ENCODE measurements around the gene TEX48.

Gene TEX48

DNA sequence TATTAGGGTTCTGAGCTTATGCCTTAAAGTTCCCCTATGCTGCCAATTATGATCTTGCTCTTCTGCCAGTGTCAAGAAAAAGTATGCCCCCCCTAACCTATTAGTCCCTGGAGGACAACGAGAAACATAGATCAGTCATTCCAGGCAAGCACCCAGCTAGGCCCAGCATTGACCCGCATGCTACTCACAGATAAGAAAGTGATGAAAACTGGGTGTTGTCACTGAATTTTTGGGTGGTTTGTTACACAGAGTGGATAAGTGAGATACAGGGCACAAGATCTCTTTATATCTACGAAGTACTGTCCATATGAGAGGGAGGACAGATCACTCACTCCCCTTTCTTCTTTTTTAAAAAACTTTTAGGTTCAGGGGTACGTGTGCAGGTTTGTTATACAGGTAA, 6.4 kb upstream of the TEX48 start:
- H4K20me1 ChIP-seq (ENCODE audit: low read depth, low read length): no peaks in the 10 kb centered on the region
- H3K4me2 ChIP-seq (ENCODE audit: low read depth, low read length, poor library complexity, severe bottlenecking): no peak overlapping the region
- no peaks in the 10 kb centered on the region for H3K36me3 ChIP-seq (ENCODE audit: low read length)
- H3K9me3 ChIP-seq (ENCODE audit: insufficient read depth, low read length): no peaks in the 10 kb centered on the region
- TF ChIP-seq, protein P1, sequence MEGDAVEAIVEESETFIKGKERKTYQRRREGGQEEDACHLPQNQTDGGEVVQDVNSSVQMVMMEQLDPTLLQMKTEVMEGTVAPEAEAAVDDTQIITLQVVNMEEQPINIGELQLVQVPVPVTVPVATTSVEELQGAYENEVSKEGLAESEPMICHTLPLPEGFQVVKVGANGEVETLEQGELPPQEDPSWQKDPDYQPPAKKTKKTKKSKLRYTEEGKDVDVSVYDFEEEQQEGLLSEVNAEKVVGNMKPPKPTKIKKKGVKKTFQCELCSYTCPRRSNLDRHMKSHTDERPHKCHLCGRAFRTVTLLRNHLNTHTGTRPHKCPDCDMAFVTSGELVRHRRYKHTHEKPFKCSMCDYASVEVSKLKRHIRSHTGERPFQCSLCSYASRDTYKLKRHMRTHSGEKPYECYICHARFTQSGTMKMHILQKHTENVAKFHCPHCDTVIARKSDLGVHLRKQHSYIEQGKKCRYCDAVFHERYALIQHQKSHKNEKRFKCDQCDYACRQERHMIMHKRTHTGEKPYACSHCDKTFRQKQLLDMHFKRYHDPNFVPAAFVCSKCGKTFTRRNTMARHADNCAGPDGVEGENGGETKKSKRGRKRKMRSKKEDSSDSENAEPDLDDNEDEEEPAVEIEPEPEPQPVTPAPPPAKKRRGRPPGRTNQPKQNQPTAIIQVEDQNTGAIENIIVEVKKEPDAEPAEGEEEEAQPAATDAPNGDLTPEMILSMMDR (IDR thresholded peaks at IDR 0.05; ENCODE audit: insufficient read depth, low read length, poor library complexity, severe bottlenecking): no peak
- no peak for TF ChIP-seq EZH2phosphoT487 (conservative IDR thresholded peaks at IDR 0.05; ENCODE audit: low read length)
- H2AFZ ChIP-seq (ENCODE audit: low read depth, low read length, severe bottlenecking): no peak overlapping the region
- H3K79me2 ChIP-seq (ENCODE audit: insufficient read depth, low read length): no peaks in the 10 kb centered on the region
- H3K9ac ChIP-seq (ENCODE audit: low read length): no peak overlapping the region
- no peaks in the 10 kb centered on the region for H3F3A ChIP-seq (ENCODE audit: insufficient read depth)
- no peaks in the 10 kb centered on the region for H3K27me3 ChIP-seq (ENCODE audit: low read length)
- H3K27ac ChIP-seq (ENCODE audit: low read depth, low read length): no peak overlapping the region
- no peak overlapping the region for H3K4me3 ChIP-seq (ENCODE audit: insufficient read depth, low read length, poor library complexity, severe bottlenecking)
- no peaks in the 10 kb centered on the region for H3K9me2 ChIP-seq (replicated peaks; ENCODE audit: insufficient read depth, low read length)

DNA sequence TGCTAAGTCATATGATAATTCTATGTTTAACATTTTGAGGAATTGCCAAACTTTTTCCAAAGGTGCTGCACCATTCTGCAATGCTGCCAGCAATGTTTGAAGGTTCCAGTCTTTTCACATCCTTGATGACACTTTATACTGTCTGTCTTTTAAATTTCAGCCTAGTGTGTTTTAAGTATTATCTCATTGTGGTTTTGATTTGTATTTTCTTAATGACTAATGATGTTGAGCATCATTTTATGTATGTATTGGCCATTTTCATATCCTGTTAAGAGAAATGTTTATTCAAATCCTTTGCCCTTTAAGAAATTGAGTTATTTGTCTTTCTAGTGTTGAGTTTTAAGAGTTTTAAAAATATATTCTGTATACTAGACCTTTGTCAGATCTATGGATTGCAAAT, 5.0 kb upstream of the TEX48 start:
- Histone ChIP-seq H3F3A (ENCODE audit: insufficient read depth) (no peaks in the 10 kb centered on the region), H3K27ac (ENCODE audit: low read depth, low read length) (no peak overlapping the region), H3K4me2 (ENCODE audit: low read depth, low read length, poor library complexity, severe bottlenecking) (no peak overlapping the region), H3K79me2 (ENCODE audit: insufficient read depth, low read length) (no peaks in the 10 kb centered on the region), H2AFZ (ENCODE audit: low read depth, low read length, severe bottlenecking) (no peak overlapping the region), H3K27me3 (ENCODE audit: low read length) (no peaks in the 10 kb centered on the region), H3K4me3 (ENCODE audit: insufficient read depth, low read length, poor library complexity, severe bottlenecking) (no peak overlapping the region), H3K36me3 (ENCODE audit: low read length) (no peaks in the 10 kb centered on the region), H4K20me1 (ENCODE audit: low read depth, low read length) (no peaks in the 10 kb centered on the region), H3K9me3 (ENCODE audit: insufficient read depth, low read length) (no peaks in the 10 kb centered on the region), H3K9ac (ENCODE audit: low read length) (no peak overlapping the region), H3K9me2 (replicated peaks; ENCODE audit: insufficient read depth, low read length) (no peaks in the 10 kb centered on the region)
- TF ChIP-seq, protein P1 (IDR thresholded peaks at IDR 0.05; ENCODE audit: insufficient read depth, low read length, poor library complexity, severe bottlenecking): no peak
- no peak for TF ChIP-seq EZH2phosphoT487 (conservative IDR thresholded peaks at IDR 0.05; ENCODE audit: low read length)

DNA sequence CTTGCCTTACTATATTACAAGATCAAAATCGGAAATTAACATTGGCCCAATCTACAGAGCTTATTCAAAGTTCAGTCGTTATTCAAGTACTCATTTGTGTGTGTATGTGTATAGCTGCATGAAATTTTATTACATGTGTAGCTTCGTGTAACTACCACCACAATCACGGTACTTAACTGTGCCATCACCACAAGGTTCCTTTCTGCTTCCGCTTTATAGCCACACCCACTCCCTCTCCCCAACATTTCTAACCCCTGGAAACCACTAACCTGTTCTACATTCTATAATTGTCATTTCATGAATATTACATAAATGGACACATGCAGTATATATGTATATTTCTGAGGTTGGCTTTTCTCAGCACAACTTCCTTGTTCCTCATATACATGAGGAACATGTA, 4.0 kb upstream of the TEX48 start:
- no peaks in the 10 kb centered on the region for H3F3A ChIP-seq (ENCODE audit: insufficient read depth)
- H3K79me2 ChIP-seq (ENCODE audit: insufficient read depth, low read length): no peaks in the 10 kb centered on the region
- H3K4me2 ChIP-seq (ENCODE audit: low read depth, low read length, poor library complexity, severe bottlenecking): no peak overlapping the region
- H2AFZ ChIP-seq (ENCODE audit: low read depth, low read length, severe bottlenecking): no peak overlapping the region
- H4K20me1 ChIP-seq (ENCODE audit: low read depth, low read length): no peaks in the 10 kb centered on the region
- TF ChIP-seq, protein P1 (IDR thresholded peaks at IDR 0.05; ENCODE audit: insufficient read depth, low read length, poor library complexity, severe bottlenecking): no peak
- no peak for TF ChIP-seq EZH2phosphoT487 (conservative IDR thresholded peaks at IDR 0.05; ENCODE audit: low read length)
- H3K4me3 ChIP-seq (ENCODE audit: insufficient read depth, low read length, poor library complexity, severe bottlenecking): no peak overlapping the region
- no peaks in the 10 kb centered on the region for H3K9me3 ChIP-seq (ENCODE audit: insufficient read depth, low read length)
- no peaks in the 10 kb centered on the region for H3K27me3 ChIP-seq (ENCODE audit: low read length)
- H3K27ac ChIP-seq (ENCODE audit: low read depth, low read length): no peak overlapping the region
- H3K36me3 ChIP-seq (ENCODE audit: low read length): no peaks in the 10 kb centered on the region
- H3K9ac ChIP-seq (ENCODE audit: low read length): no peak overlapping the region
- no peaks in the 10 kb centered on the region for H3K9me2 ChIP-seq (replicated peaks; ENCODE audit: insufficient read depth, low read length)

Data from SU-DHL-6 (cell line).